Measurements from ENCODE around the gene EFCC1. TPM values are rescaled to one million over a fixed set of nuclear protein-coding genes. Genes with fewer than 3 reads are reported as not detected.

The EFCC1 gene
- total RNA-seq, 4 donors from 2014 or later, result 0.19 to 2.9 (median 0.48) TPM

- H3K4me3 ChIP-seq, result no peak overlapping the region
- intact Hi-C loops (cut with DNase I), result no loop called here
- DNase-seq, result no peak
- peaks cover 14 to 30% (median 22%) of the 10 kb centered on the region in 3 donors for H3K4me1 ChIP-seq
- 80% methylated on average over 1 of the region's 1 CpG for WGBS, 2 donors
- TF ChIP-seq POLR2A (IDR thresholded peaks at IDR 0.05), result no peak
- no peak for TF ChIP-seq CTCF (IDR thresholded peaks at IDR 0.05)
- H3K36me3 ChIP-seq, result no peaks in the 10 kb centered on the region
- no peak overlapping the region for H3K27ac ChIP-seq
- H3K9me3 ChIP-seq, result no peaks in the 10 kb centered on the region
- peaks cover 0 to 49% (median 3%) of the 10 kb centered on the region in 4 donors for H3K27me3 ChIP-seq
Observed at GRCh38 chr3:128996200-128996599, 4.9 kb upstream of the EFCC1 start.

GRCh38 chr3:128996726-128997125 lies 4.4 kb upstream of the EFCC1 start:
- Histone ChIP-seq H3K9me3 (no peaks in the 10 kb centered on the region), H3K36me3 (no peaks in the 10 kb centered on the region), H3K4me3 (no peak overlapping the region), H3K27ac (no peak overlapping the region), H3K4me1 (peaks cover 20 to 35% (median 28%) of the 10 kb centered on the region in 3 donors), H3K27me3 (peaks cover 0 to 54% (median 6%) of the 10 kb centered on the region in 4 donors)
- no peak for DNase-seq
- no peak for TF ChIP-seq POLR2A (IDR thresholded peaks at IDR 0.05)
- no peak for TF ChIP-seq CTCF (IDR thresholded peaks at IDR 0.05)
- 58 to 88% methylated on average over 3 to 4 of the region's 5 CpGs for WGBS, 2 donors
- intact Hi-C loops (cut with DNase I), result no loop called here

- Histone ChIP-seq H3K4me1 (peaks cover 28 to 44% (median 29%) of the 10 kb centered on the region in 3 donors), H3K36me3 (no peaks in the 10 kb centered on the region), H3K27ac (no peak overlapping the region), H3K4me3 (no peak overlapping the region), H3K9me3 (no peaks in the 10 kb centered on the region), H3K27me3 (peaks cover 0 to 57% (median 10%) of the 10 kb centered on the region in 4 donors)
- intact Hi-C loops (cut with DNase I), result no loop called here
- no peak for DNase-seq
- 72% methylated on average over 4 of the region's 4 CpGs for WGBS, 2 donors
- TF ChIP-seq CTCF (IDR thresholded peaks at IDR 0.05) (no peak), POLR2A (IDR thresholded peaks at IDR 0.05) (no peak)
Observed at GRCh38 chr3:128997486-128998133, 3.5 kb upstream of the EFCC1 start.

- intact Hi-C loops (cut with DNase I), result no loop called here
- peaks cover 29 to 45% (median 32%) of the 10 kb centered on the region in 3 donors for H3K4me1 ChIP-seq
- H3K27ac ChIP-seq, result no peak overlapping the region
- WGBS, 2 donors, result 65 to 77% methylated on average over 3 of the region's 3 CpGs
- no peaks in the 10 kb centered on the region for H3K9me3 ChIP-seq
- H3K4me3 ChIP-seq, result no peak overlapping the region
- DNase-seq, result no peak
- peaks cover 0 to 57% (median 11%) of the 10 kb centered on the region in 4 donors for H3K27me3 ChIP-seq
- H3K36me3 ChIP-seq, result no peaks in the 10 kb centered on the region
- no peak for TF ChIP-seq CTCF (IDR thresholded peaks at IDR 0.05)
- no peak for TF ChIP-seq POLR2A (IDR thresholded peaks at IDR 0.05)
Observed at GRCh38 chr3:128998561-128998960, 2.5 kb upstream of the EFCC1 start.

- no peak for DNase-seq
- intact Hi-C loops (cut with DNase I), result no loop called here
- no peaks in the 10 kb centered on the region for H3K9me3 ChIP-seq
- no peak for TF ChIP-seq POLR2A (IDR thresholded peaks at IDR 0.05)
- TF ChIP-seq CTCF (IDR thresholded peaks at IDR 0.05), result no peak
- peaks cover 0 to 59% (median 11%) of the 10 kb centered on the region in 4 donors for H3K27me3 ChIP-seq
- H3K4me1 ChIP-seq, result peaks cover 26 to 45% (median 28%) of the 10 kb centered on the region in 3 donors
- H3K27ac ChIP-seq, result no peak overlapping the region
- no peak overlapping the region for H3K4me3 ChIP-seq
- H3K36me3 ChIP-seq, result no peaks in the 10 kb centered on the region
- WGBS, 2 donors, result 54 to 70% methylated on average over 4 to 5 of the region's 5 CpGs
Observed at GRCh38 chr3:128999102-128999501, 2.0 kb upstream of the EFCC1 start.

Measured in esophagus squamous epithelium (tissue), 5 donors.